GM12878 (cell line): ENCODE results near the gene PLEKHG4B. TPM values are rescaled to one million over a fixed set of nuclear protein-coding genes. Genes with fewer than 3 reads are reported as not detected.

Experiments
- ATAC-seq: fragments of 200-7000 bp; cut with Tn5 transposase; 3 replicates; pipeline ENCODE4 v1.9.1; 2020; ENCODE audit warnings: mild to moderate bottlenecking, moderate library complexity
- BruUV-seq: library from RNA; stranded (reverse); fragments of 400-500 nt; replicated peaks from 2 replicates; lab custom pipeline; 2021; lab: Mats Ljungman, UMichigan
- CTCF ChIA-PET: fragments of 300-600 bp; sonication (Branson Sonifier 250); formaldehyde crosslinking; extraction: SDS; loops from one replicate; lab custom pipeline; 2021; ENCODE audit warnings: inconsistent platforms; lab: Yijun Ruan, JAX
- POLR2A ChIA-PET: fragments of 350-600 bp; formaldehyde crosslinking; extraction: SDS; loops from one replicate; lab custom pipeline; 2021; ENCODE audit warnings: inconsistent platforms; lab: Charles Lee
- RAD21 ChIA-PET: fragments of 300-600 bp; sonication (Branson Sonifier 250); formaldehyde crosslinking; loops from one replicate; lab custom pipeline; 2023; ENCODE audit warnings: antibody characterized with exemption; ENCODE audit not compliant: unreplicated experiment; lab: Charles Lee
- SMC1A ChIA-PET: fragments of 300-600 bp; sonication (Branson Sonifier 250); formaldehyde crosslinking; loops from one replicate; lab custom pipeline; 2023; ENCODE audit not compliant: unreplicated experiment, uncharacterized antibody; lab: Charles Lee
- DNase-seq: peaks from one replicate; pipeline ENCODE4 v3.0.0-alpha.2; 2011; ENCODE audit warnings: low read depth, low spot score
- FAIRE-seq: peaks from 3 replicates; lab custom pipeline; 2011; peaks lifted over from hg19 to GRCh38; lab: Jason Lieb, UNC
- H2AFZ ChIP-seq: 2 replicates; pipeline ENCODE4 v1.6.0; 2011; ENCODE audit warnings: low read depth, low read length, control low read depth; ENCODE audit not compliant: control insufficient read depth
- H3K27ac ChIP-seq: 2 replicates; pipeline ENCODE4 v1.5.1; 2011; ENCODE audit warnings: control low read depth; ENCODE audit not compliant: control insufficient read depth, insufficient read depth
- H3K27me3 ChIP-seq, 2 experiments: replicated peaks in 1 of 2; 2 replicates each; pipeline versions ENCODE4 v1.6.0 to v1.6.1; 2011; ENCODE audit warnings: low read length in 1 of 2; ENCODE audit not compliant: control insufficient read depth in 2 of 2, insufficient read depth in 2 of 2
- H3K36me3 ChIP-seq, 2 experiments: 2 replicates each; pipeline ENCODE4 v1.5.1; 2011; ENCODE audit warnings: low read length in 1 of 2; ENCODE audit not compliant: control insufficient read depth in 2 of 2, insufficient read depth in 2 of 2
- H3K4me1 ChIP-seq: 2 replicates; pipeline ENCODE4 v1.6.1; 2011; ENCODE audit warnings: mild to moderate bottlenecking, low read length, moderate library complexity, mixed read lengths; ENCODE audit not compliant: control insufficient read depth, insufficient read depth
- H3K4me2 ChIP-seq: 2 replicates; pipeline ENCODE4 v1.6.0; 2011; ENCODE audit warnings: control low read depth; ENCODE audit not compliant: control insufficient read depth, insufficient read depth
- H3K4me3 ChIP-seq: fragments of 200-600 bp; sonication (generic); 2 replicates; pipeline ENCODE4 v1.5.1; 2016
- H3K79me2 ChIP-seq: 2 replicates; pipeline ENCODE4 v1.6.0; 2011; ENCODE audit warnings: low read length; ENCODE audit not compliant: control insufficient read depth, insufficient read depth
- H3K9ac ChIP-seq: 2 replicates; pipeline ENCODE4 v1.8.0; 2011; ENCODE audit warnings: low read length, control low read depth, mixed read lengths; ENCODE audit not compliant: control insufficient read depth, insufficient read depth
- H3K9me3 ChIP-seq: replicated peaks from 3 replicates; pipeline ENCODE4 v1.5.1; 2011; ENCODE audit warnings: mild to moderate bottlenecking, low read length; ENCODE audit not compliant: control insufficient read depth, insufficient read depth
- H4K20me1 ChIP-seq: 2 replicates; pipeline ENCODE4 v1.6.0; 2011; ENCODE audit not compliant: control insufficient read depth, insufficient read depth
- BRCA1 ChIP-seq: IDR thresholded peaks from 2 replicates; pipeline ENCODE4 v1.6.1; 2011; ENCODE audit warnings: low read depth, low read length, improper control_type of control experiment
- ELK1 ChIP-seq: IDR thresholded peaks from 2 replicates; pipeline ENCODE4 v1.6.1; 2012; ENCODE audit warnings: low read depth, low read length, improper control_type of control experiment
- EZH2 ChIP-seq: IDR thresholded peaks from 2 replicates; pipeline ENCODE4 v1.6.1; 2012; ENCODE audit warnings: low read depth, mild to moderate bottlenecking, control low read depth, inconsistent platforms, low read length, borderline replicate concordance; ENCODE audit not compliant: control insufficient read depth
- FOXK2 ChIP-seq: fragments of 450-650 bp; IDR thresholded peaks from 2 replicates; pipeline ENCODE4 v1.6.1; 2017; ENCODE audit warnings: mild to moderate bottlenecking, moderate library complexity
- LARP7 ChIP-seq: fragments of 450-650 bp; IDR thresholded peaks from 2 replicates; pipeline ENCODE4 v1.6.1; 2017; ENCODE audit warnings: mild to moderate bottlenecking
- MEF2A ChIP-seq: IDR thresholded peaks from 2 replicates; pipeline ENCODE4 v1.6.1; 2011; ENCODE audit warnings: low read depth, mild to moderate bottlenecking, low read length, moderate library complexity; ENCODE audit not compliant: insufficient read depth
- MYC ChIP-seq: IDR thresholded peaks from 2 replicates; pipeline ENCODE4 v1.6.1; 2011; ENCODE audit warnings: mild to moderate bottlenecking, low read length, moderate library complexity, inconsistent platforms; ENCODE audit not compliant: insufficient read depth, insufficient replicate concordance, insufficient read length, severe bottlenecking
- NFIC ChIP-seq: IDR thresholded peaks from 2 replicates; pipeline ENCODE4 v1.6.1; 2012; ENCODE audit warnings: low read depth, mild to moderate bottlenecking, inconsistent platforms, low read length, moderate library complexity
- POLR2AphosphoS2 ChIP-seq: IDR thresholded peaks from 2 replicates; pipeline ENCODE4 v1.6.1; 2011; ENCODE audit warnings: low read depth, mild to moderate bottlenecking, low read length, improper control_type of control experiment, moderate library complexity
- RAD51 ChIP-seq: fragments of 450-650 bp; IDR thresholded peaks from 2 replicates; pipeline ENCODE4 v1.6.1; 2016; ENCODE audit warnings: moderate library complexity, mild to moderate bottlenecking, inconsistent platforms
- WGBS: methylation state at CpG from one replicate; pipeline ENCODE4 v1.1.6; 2016; ENCODE audit warnings: low lambda C conversion rate; ENCODE audit not compliant: insufficient replicate concordance, insufficient coverage; ENCODE audit errors: missing lambda C conversion rate; 5-methylcytosine and 5-hydroxymethylcytosine counted together
- in situ Hi-C: fragments of 300-500 bp; cut with MboI; formaldehyde crosslinking; loops from 9 replicates; pipeline ENCODE4 v1.14.3; 2018; ENCODE audit warnings: mixed read lengths
- intact Hi-C: fragments of 100-400 bp; cut with micrococcal nuclease; formaldehyde crosslinking; loops from one replicate; pipeline ENCODE4 v1.14.2; 2022; ENCODE audit not compliant: unreplicated experiment
- polyA plus RNA-seq, 11 experiments: library from polyadenylated mRNA; depleted of rRNA in 4 of 11; unstranded in 6 of 11; stranded (reverse) in 5 of 11; fragments of >200 nt; fragmentation: Nextera tagmentation in 4 of 11; fragmentation: Illumina TruSeq in 1 of 11; extraction: Ambion mirVana in 4 of 11; extraction: Trizol in 1 of 11; gene quantifications; 1 replicate in 1 of 11; 2 replicates in 10 of 11; pipeline versions ENCODE4 v1.2.1 to v1.2.3, GENCODE V29; 2011 to 2016; ENCODE audit warnings: inconsistent platforms in 2 of 11, missing spikeins in 2 of 11, low read depth in 1 of 11
- total RNA-seq, 4 experiments: library from RNA; depleted of rRNA in 3 of 4; stranded (reverse); fragments of >200 nt in 3 of 4; fragmentation: Illumina TruSeq in 1 of 4; extraction: Trizol in 1 of 4; gene quantifications; 2 replicates each; pipeline versions ENCODE4 v1.2.1 to v1.2.3, GENCODE V29; 2013 to 2021

The PLEKHG4B gene
- total and polyA plus RNA-seq, 10 of the 15 experiments (the other 5 are each of a cell fraction or from before 2014, with no cell fraction given), result under 0.01 to 0.05 (median 0.01) TPM; not detected in 6

DNA sequence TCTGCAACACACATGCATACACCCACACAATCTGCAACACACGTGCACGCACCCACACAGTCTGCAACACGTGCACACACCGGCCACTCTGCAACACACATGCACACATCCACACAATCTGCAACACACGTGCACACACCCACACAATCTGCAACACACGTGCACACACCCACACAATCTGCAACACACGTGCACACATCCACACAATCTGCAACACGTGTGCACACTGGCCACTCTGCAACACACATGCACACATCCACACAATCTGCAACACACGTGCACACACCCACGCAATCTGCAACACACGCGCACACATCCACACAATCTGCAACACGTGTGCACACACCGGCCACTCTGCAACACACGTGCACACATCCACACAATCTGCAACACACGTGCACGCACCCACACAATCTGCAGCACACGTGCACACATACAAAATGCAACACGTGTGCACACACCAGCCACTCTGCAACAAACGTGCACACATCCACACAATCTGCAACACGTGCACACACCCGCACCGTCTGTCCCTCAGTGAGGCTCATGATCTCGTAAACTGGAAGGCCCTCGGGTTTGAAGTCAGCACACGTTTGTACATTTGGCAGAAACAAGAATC is 18.4 kb downstream of the PLEKHG4B start:
- Histone ChIP-seq H3K9ac (no peak overlapping the region), H3K79me2 (no peaks in the 10 kb centered on the region), H4K20me1 (no peaks in the 10 kb centered on the region), H3K27me3 (no peaks in the 10 kb centered on the region), H3K27ac (no peak overlapping the region), H3K36me3 (no peaks in the 10 kb centered on the region), H3K4me1 (no peaks in the 10 kb centered on the region), H3K4me2 (no peak overlapping the region), H2AFZ (no peak overlapping the region), H3K9me3 (no peaks in the 10 kb centered on the region), H3K4me3 (no peak overlapping the region)
- 48% methylated on average over 24 of the region's 26 CpGs for WGBS
- ChIA-PET SMC1A (no interaction called here), CTCF (no interaction called here), POLR2A (no interaction called here), RAD21 (no interaction called here)
- intact Hi-C loops (no loop called here), in situ Hi-C loops (no loop called here)
- BruUV-seq, result no TSS peak
- DNase-seq (no peak), ATAC-seq (no peak)
- TF ChIP-seq LARP7, result no peak
- no peak for TF ChIP-seq ELK1
- no peak for TF ChIP-seq MYC
- TF ChIP-seq EZH2, result no peak
- TF ChIP-seq MEF2A, result no peak
- no peak for TF ChIP-seq BRCA1
- TF ChIP-seq NFIC, result no peak
- TF ChIP-seq RAD51, result no peak
- TF ChIP-seq POLR2AphosphoS2, result no peak
- TF ChIP-seq FOXK2, result no peak
- TF ChIP-seq, all 136 proteins: peak for 0
- FAIRE-seq, result no peak
